Body of pancreas (tissue), 4 donors: ENCODE data around the gene ATP1A3.

Experiments used
- CTCF ChIP-seq, 7 experiments: fragments of 450-650 bp in 4 of 7; fragments of 200-600 bp in 3 of 7; sonication (generic) in 3 of 7; IDR thresholded peaks; one replicate each; pipeline ENCODE4 v1.5.1; 2016 to 2019; ENCODE audit warnings: antibody characterized with exemption in 7 of 7
- POLR2A ChIP-seq, 3 donors: fragments of 450-650 bp; IDR thresholded peaks; one replicate each; pipeline ENCODE4 v1.6.1; 2016; ENCODE audit warnings: antibody characterized with exemption in 3 of 3, mild to moderate bottlenecking in 2 of 3

- no peak for TF ChIP-seq POLR2A (IDR thresholded peaks at IDR 0.05)
- no peak for TF ChIP-seq CTCF (IDR thresholded peaks at IDR 0.05)
Observed at GRCh38 chr19:42024622-42025111, 30.6 kb upstream of the ATP1A3 start.
